WTC11 (cell line): Measurements from ENCODE around the gene IGFN1.

Experiments used
- CTCF ChIP-seq: fragments of 200-600 bp; IDR thresholded peaks from 2 replicates; pipeline ENCODE4 v1.8.0; 2022; ENCODE audit warnings: antibody characterized with exemption
- FOXP4 ChIP-seq: sonication (generic); formaldehyde crosslinking; IDR thresholded peaks from 2 replicates; pipeline ENCODE4 v1.8.0; 2022; ENCODE audit warnings: mild to moderate bottlenecking, missing genetic modification reagents
- MXD4 ChIP-seq: fragments of 250-450 bp; sonication (Bioruptor Pico); IDR thresholded peaks from 2 replicates; pipeline ENCODE4 v1.8.0; 2021; ENCODE audit warnings: mild to moderate bottlenecking, moderate library complexity, borderline replicate concordance
- SMAD3 ChIP-seq: sonication (generic); formaldehyde crosslinking; IDR thresholded peaks from 2 replicates; pipeline ENCODE4 v1.8.0; 2022; ENCODE audit warnings: missing genetic modification reagents, mild to moderate bottlenecking, borderline replicate concordance
- SP1 ChIP-seq: sonication (generic); formaldehyde crosslinking; conservative IDR thresholded peaks from 2 replicates; pipeline ENCODE4 v1.8.1; 2022; ENCODE audit warnings: missing genetic modification reagents
- USF2 ChIP-seq: sonication (generic); formaldehyde crosslinking; IDR thresholded peaks from 2 replicates; pipeline ENCODE4 v1.8.1; 2023; ENCODE audit warnings: mild to moderate bottlenecking, missing genetic modification reagents, moderate library complexity
- ZBTB21 ChIP-seq: sonication (generic); formaldehyde crosslinking; IDR thresholded peaks from 2 replicates; pipeline ENCODE4 v1.8.1; 2023; ENCODE audit warnings: mild to moderate bottlenecking, missing genetic modification reagents, borderline replicate concordance
- ZNF219 ChIP-seq: sonication (generic); formaldehyde crosslinking; IDR thresholded peaks from 2 replicates; pipeline ENCODE4 v1.8.0; 2023; ENCODE audit warnings: missing genetic modification reagents, mild to moderate bottlenecking, borderline replicate concordance

- no peak for TF ChIP-seq SMAD3
- no peak for TF ChIP-seq CTCF
- no peak for TF ChIP-seq FOXP4
- no peak for TF ChIP-seq ZBTB21 (CRISPR knock-in tag)
- TF ChIP-seq ZNF219 (CRISPR knock-in tag): no peak
- TF ChIP-seq SP1: no peak
- TF ChIP-seq USF2: no peak
- TF ChIP-seq MXD4: no peak
Measured at GRCh38 chr1:201191653-201192260, 1.1 kb downstream of the IGFN1 start.
